ENCODE results near the gene LRPPRC.

GRCh38 chr2:43879261-43879660 is 116.5 kb downstream of the LRPPRC start:
- TF ChIP-seq HMG20A (CRISPR knock-in tag; conservative IDR thresholded peaks at IDR 0.05) (no peak), POLR2H (tag; IDR thresholded peaks at IDR 0.05; ENCODE audit: low read depth) (no peak), ATF3 (IDR thresholded peaks at IDR 0.05) (no peak), ATF3 (CRISPR knock-in tag; conservative IDR thresholded peaks at IDR 0.05) (no peak), ZNF407 (IDR thresholded peaks at IDR 0.05; ENCODE audit: low read depth) (no peak), KLF16 (IDR thresholded peaks at IDR 0.05) (no peak), KDM5B (IDR thresholded peaks at IDR 0.05; ENCODE audit: insufficient replicate concordance, low read depth, low read length) (no peak), EP300 (IDR thresholded peaks at IDR 0.05; ENCODE audit: low read length) (no peak), USF2 (CRISPR knock-in tag; IDR thresholded peaks at IDR 0.05) (no peak)

Data from K562 (cell line).